HepG2 (cell line): ENCODE data around the gene CCDC30. TPM values are rescaled to one million over a fixed set of nuclear protein-coding genes. Genes with fewer than 3 reads are reported as not detected.
A peak's percentile ranks its signal among the peaks of the same experiment; 100 is the strongest.

Experiments
- ATRX ChIP-seq: sonication (generic); formaldehyde crosslinking; IDR thresholded peaks from 2 replicates; pipeline ENCODE4 v1.4.0; 2020; ENCODE audit warnings: missing genetic modification reagents, borderline replicate concordance
- FOXO1 ChIP-seq: sonication (generic); formaldehyde crosslinking; IDR thresholded peaks from 2 replicates; pipeline ENCODE4 v1.4.0; 2020; ENCODE audit warnings: missing genetic modification reagents
- JARID2 ChIP-seq: sonication (generic); formaldehyde crosslinking; IDR thresholded peaks from 2 replicates; pipeline ENCODE4 v1.8.1; 2023; ENCODE audit warnings: missing genetic modification reagents, inconsistent platforms; ENCODE audit not compliant: insufficient replicate concordance
- MBD4 ChIP-seq: IDR thresholded peaks from 2 replicates; pipeline ENCODE4 v1.6.1; 2012; ENCODE audit warnings: low read length, inconsistent platforms, borderline replicate concordance
- NONO ChIP-seq, 2 experiments: fragments of 450-650 bp in 1 of 2; sonication (generic) in 1 of 2; formaldehyde crosslinking in 1 of 2; IDR thresholded peaks in 1 of 2; conservative IDR thresholded peaks in 1 of 2; 2 replicates each; pipeline versions ENCODE4 v1.6.1 to v1.8.0; 2017 to 2022; ENCODE audit warnings: mild to moderate bottlenecking in 1 of 2, missing genetic modification reagents in 1 of 2, moderate library complexity in 1 of 2
- SMAD9 ChIP-seq: sonication (generic); formaldehyde crosslinking; IDR thresholded peaks from 2 replicates; pipeline ENCODE4 v1.5.1; 2020; ENCODE audit warnings: mild to moderate bottlenecking, missing genetic modification reagents
- SMYD3 ChIP-seq: sonication (generic); formaldehyde crosslinking; IDR thresholded peaks from 2 replicates; pipeline ENCODE4 v1.8.1; 2023; ENCODE audit warnings: mild to moderate bottlenecking, missing genetic modification reagents
- TEAD3 ChIP-seq: optimal IDR thresholded peaks from 2 replicates; pipeline ENCODE3; 2016; ENCODE audit warnings: borderline replicate concordance
- ZBTB42 ChIP-seq: sonication (generic); formaldehyde crosslinking; IDR thresholded peaks from 2 replicates; pipeline ENCODE4 v1.5.0; 2020; ENCODE audit warnings: mild to moderate bottlenecking, missing genetic modification reagents
- ZC3H13 ChIP-seq: sonication (generic); formaldehyde crosslinking; IDR thresholded peaks from 2 replicates; pipeline ENCODE4 v1.8.1; 2023; ENCODE audit warnings: mild to moderate bottlenecking, missing genetic modification reagents, moderate library complexity
- ZFP90 ChIP-seq: sonication (generic); formaldehyde crosslinking; IDR thresholded peaks from 2 replicates; pipeline ENCODE4 v1.8.0; 2022; ENCODE audit warnings: missing genetic modification reagents, mild to moderate bottlenecking, inconsistent platforms, borderline replicate concordance
- ZMYM3 ChIP-seq: sonication (generic); formaldehyde crosslinking; IDR thresholded peaks from 2 replicates; pipeline ENCODE4 v1.5.1; 2020; ENCODE audit warnings: mild to moderate bottlenecking, missing genetic modification reagents
- ZNF160 ChIP-seq: sonication (generic); formaldehyde crosslinking; IDR thresholded peaks from 2 replicates; pipeline ENCODE4 v1.8.0; 2022; ENCODE audit warnings: mild to moderate bottlenecking, inconsistent platforms, missing genetic modification reagents
- ZNF264 ChIP-seq: sonication (generic); formaldehyde crosslinking; IDR thresholded peaks from 2 replicates; pipeline ENCODE4 v1.4.0; 2020; ENCODE audit warnings: missing genetic modification reagents
- ZNF317 ChIP-seq: sonication (generic); formaldehyde crosslinking; IDR thresholded peaks from 2 replicates; pipeline ENCODE4 v1.5.0; 2020; ENCODE audit warnings: mild to moderate bottlenecking, missing genetic modification reagents
- ZNF329 ChIP-seq: sonication (generic); formaldehyde crosslinking; IDR thresholded peaks from 2 replicates; pipeline ENCODE4 v1.9.0; 2021; ENCODE audit warnings: low read depth, mild to moderate bottlenecking, missing genetic modification reagents
- ZNF33A ChIP-seq: sonication (generic); formaldehyde crosslinking; IDR thresholded peaks from 2 replicates; pipeline ENCODE4 v1.5.1; 2020; ENCODE audit warnings: missing genetic modification reagents, mild to moderate bottlenecking, moderate library complexity, borderline replicate concordance
- ZNF432 ChIP-seq: sonication (generic); formaldehyde crosslinking; IDR thresholded peaks from 2 replicates; pipeline ENCODE4 v1.5.0; 2020; ENCODE audit warnings: missing genetic modification reagents, mild to moderate bottlenecking, borderline replicate concordance
- ZNF446 ChIP-seq: sonication (generic); formaldehyde crosslinking; IDR thresholded peaks from 2 replicates; pipeline ENCODE4 v1.5.0; 2020; ENCODE audit warnings: mild to moderate bottlenecking, missing genetic modification reagents
- ZNF460 ChIP-seq: sonication (generic); formaldehyde crosslinking; IDR thresholded peaks from 2 replicates; pipeline ENCODE4 v1.5.1; 2020; ENCODE audit warnings: missing genetic modification reagents, mild to moderate bottlenecking, borderline replicate concordance
- ZNF550 ChIP-seq: sonication (generic); formaldehyde crosslinking; IDR thresholded peaks from 2 replicates; pipeline ENCODE4 v1.4.0; 2020; ENCODE audit warnings: mild to moderate bottlenecking, missing genetic modification reagents, borderline replicate concordance
- ZNF558 ChIP-seq: sonication (generic); formaldehyde crosslinking; IDR thresholded peaks from 2 replicates; pipeline ENCODE4 v1.9.0; 2022; ENCODE audit warnings: mild to moderate bottlenecking, missing genetic modification reagents, borderline replicate concordance
- ZNF674 ChIP-seq: sonication (generic); formaldehyde crosslinking; IDR thresholded peaks from 2 replicates; pipeline ENCODE4 v1.5.0; 2020; ENCODE audit warnings: low read depth, mild to moderate bottlenecking, missing genetic modification reagents
- ZNF724P ChIP-seq: sonication (generic); formaldehyde crosslinking; IDR thresholded peaks from 2 replicates; pipeline ENCODE4 v1.8.0; 2022; ENCODE audit warnings: missing genetic modification reagents, borderline replicate concordance
- ZSCAN21 ChIP-seq: sonication (generic); formaldehyde crosslinking; IDR thresholded peaks from 2 replicates; pipeline ENCODE4 v1.8.0; 2022; ENCODE audit warnings: mild to moderate bottlenecking, missing genetic modification reagents, moderate library complexity, borderline replicate concordance
- polyA plus RNA-seq, 8 experiments: library from polyadenylated mRNA; depleted of rRNA in 3 of 8; stranded (reverse) in 7 of 8; unstranded in 1 of 8; fragments of >200 nt; fragmentation: Illumina TruSeq in 4 of 8; extraction: Trizol in 4 of 8; gene quantifications; 2 replicates each; pipeline versions ENCODE4 v1.2.1 to v1.2.3, GENCODE V29; 2011 to 2016; ENCODE audit warnings: low read depth in 4 of 8, missing spikeins in 1 of 8, mixed read lengths in 1 of 8; ENCODE audit not compliant: insufficient read depth in 1 of 8
- total RNA-seq, 5 experiments: library from RNA; depleted of rRNA; stranded (reverse); fragments of >200 nt; fragmentation: Illumina TruSeq; extraction: Trizol; gene quantifications; 2 replicates each; pipeline ENCODE4 v1.2.3, GENCODE V29; 2016; ENCODE audit warnings: low read depth in 1 of 5
- TF ChIP-seq, protein P1 (sequence below): sonication (generic); formaldehyde crosslinking; conservative IDR thresholded peaks from 2 replicates; pipeline ENCODE4 v1.8.0; 2022; ENCODE audit warnings: mild to moderate bottlenecking, moderate library complexity, missing genetic modification reagents
- TF ChIP-seq, protein P2 (sequence below): sonication (generic); formaldehyde crosslinking; IDR thresholded peaks from 2 replicates; pipeline ENCODE4 v1.5.1; 2020; ENCODE audit warnings: mild to moderate bottlenecking, missing genetic modification reagents, borderline replicate concordance

The CCDC30 gene
- total and polyA plus RNA-seq, 2 of the 13 experiments (the other 11 are each of a cell fraction or from before 2014, with no cell fraction given): 0.25 to 0.77 TPM

DNA sequence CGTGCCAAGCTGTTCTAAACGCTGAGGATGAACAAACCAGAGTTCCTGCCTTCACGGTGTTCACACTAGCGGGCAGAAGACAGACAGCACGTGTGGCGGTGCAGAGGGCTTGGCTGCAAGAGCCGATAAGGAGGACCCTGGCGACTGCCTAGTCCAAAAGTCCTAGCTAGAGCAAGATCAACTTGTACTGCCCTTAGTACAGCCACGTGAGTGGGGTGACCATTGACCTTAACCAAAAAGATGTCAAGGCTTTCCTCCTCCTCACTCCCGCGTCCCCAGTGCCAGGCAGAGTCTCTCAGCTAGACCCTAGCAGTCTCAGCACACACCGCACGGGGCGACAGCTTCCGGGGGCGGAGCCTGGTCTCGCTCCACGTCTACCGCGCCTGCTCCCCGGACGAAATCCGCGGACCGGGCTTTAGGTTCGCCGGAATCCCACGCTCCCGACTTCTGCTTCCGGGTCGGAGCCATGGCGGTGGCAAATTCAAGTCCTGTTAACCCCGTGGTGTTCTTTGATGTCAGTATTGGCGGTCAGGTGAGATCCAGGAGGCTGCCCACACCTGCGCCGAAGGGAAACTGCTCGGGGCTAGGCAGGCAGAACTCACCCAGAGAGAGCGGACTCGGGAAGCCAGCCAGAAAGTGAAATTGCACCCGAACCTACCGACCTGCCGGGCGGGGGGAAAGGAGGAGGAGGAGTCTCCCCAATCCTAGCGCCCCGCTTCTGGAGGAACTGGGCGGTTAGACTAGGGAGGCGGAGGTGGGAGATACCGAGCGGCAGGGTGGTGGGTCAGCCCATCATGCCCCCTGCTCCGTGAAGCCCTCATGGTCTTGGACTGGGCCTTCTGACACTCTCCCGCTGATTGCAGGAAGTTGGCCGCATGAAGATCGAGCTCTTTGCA lies 195.1 kb downstream of the CCDC30 start, which contains the start of gene PPIH (continued):
- TF ChIP-seq, protein P1, sequence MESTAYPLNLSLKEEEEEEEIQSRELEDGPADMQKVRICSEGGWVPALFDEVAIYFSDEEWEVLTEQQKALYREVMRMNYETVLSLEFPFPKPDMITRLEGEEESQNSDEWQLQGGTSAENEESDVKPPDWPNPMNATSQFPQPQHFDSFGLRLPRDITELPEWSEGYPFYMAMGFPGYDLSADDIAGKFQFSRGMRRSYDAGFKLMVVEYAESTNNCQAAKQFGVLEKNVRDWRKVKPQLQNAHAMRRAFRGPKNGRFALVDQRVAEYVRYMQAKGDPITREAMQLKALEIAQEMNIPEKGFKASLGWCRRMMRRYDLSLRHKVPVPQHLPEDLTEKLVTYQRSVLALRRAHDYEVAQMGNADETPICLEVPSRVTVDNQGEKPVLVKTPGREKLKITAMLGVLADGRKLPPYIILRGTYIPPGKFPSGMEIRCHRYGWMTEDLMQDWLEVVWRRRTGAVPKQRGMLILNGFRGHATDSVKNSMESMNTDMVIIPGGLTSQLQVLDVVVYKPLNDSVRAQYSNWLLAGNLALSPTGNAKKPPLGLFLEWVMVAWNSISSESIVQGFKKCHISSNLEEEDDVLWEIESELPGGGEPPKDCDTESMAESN (CRISPR knock-in tag): peak; percentile 73
- TF ChIP-seq FOXO1 (CRISPR knock-in tag) (no peak; the same call in 1 of the 2 replicates), ZNF446 (CRISPR knock-in tag) (peak; percentile 71; the same call in 1 of the 2 replicates), ZMYM3 (CRISPR knock-in tag) (peak; percentile 51; the same call in 1 of the 2 replicates), ZNF558 (CRISPR knock-in tag) (peak; percentile 67; the same call in 1 of the 2 replicates), ZNF550 (0 out of 2 replicates have a peak, but pooled peaks have one; percentile 85), ZNF317 (CRISPR knock-in tag) (peak; percentile 81), ATRX (no peak), NONO (IDR thresholded peaks at IDR 0.05) (no peak), NONO (CRISPR knock-in tag; conservative IDR thresholded peaks at IDR 0.05) (peak; percentile 89), TEAD3 (CRISPR knock-in tag) (peak; percentile 47), ZBTB42 (CRISPR knock-in tag) (no peak), SMAD9 (CRISPR knock-in tag) (no peak), ZC3H13 (CRISPR knock-in tag) (peak; percentile 66; the same call in 1 of the 2 replicates), ZNF724P (peak; percentile 86), ZFP90 (CRISPR knock-in tag) (no peak), ZNF160 (CRISPR knock-in tag) (no peak; the same call in 1 of the 2 replicates), MBD4 (no peak), ZNF674 (CRISPR knock-in tag) (no peak), ZNF329 (CRISPR knock-in tag) (peak; percentile 51; the same call in 1 of the 2 replicates), ZNF264 (CRISPR knock-in tag) (no peak), ZNF33A (CRISPR knock-in tag) (no peak), ZNF460 (CRISPR knock-in tag) (no peak), JARID2 (CRISPR knock-in tag) (no peak), ZNF432 (CRISPR knock-in tag) (no peak), ZSCAN21 (CRISPR knock-in tag) (peak; percentile 80; the same call in 1 of the 2 replicates), SMYD3 (CRISPR knock-in tag) (peak; percentile 84)
- TF ChIP-seq, protein P2, sequence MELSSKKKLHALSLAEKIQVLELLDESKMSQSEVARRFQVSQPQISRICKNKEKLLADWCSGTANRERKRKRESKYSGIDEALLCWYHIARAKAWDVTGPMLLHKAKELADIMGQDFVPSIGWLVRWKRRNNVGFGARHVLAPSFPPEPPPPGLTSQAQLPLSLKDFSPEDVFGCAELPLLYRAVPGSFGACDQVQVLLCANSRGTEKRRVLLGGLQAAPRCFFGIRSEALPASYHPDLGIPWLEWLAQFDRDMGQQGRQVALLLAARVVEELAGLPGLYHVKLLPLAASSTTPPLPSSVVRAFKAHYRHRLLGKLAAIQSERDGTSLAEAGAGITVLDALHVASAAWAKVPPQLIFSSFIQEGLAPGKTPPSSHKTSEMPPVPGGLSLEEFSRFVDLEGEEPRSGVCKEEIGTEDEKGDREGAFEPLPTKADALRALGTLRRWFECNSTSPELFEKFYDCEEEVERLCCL (CRISPR knock-in tag): no peak
